Heart left ventricle (tissue), 16 donors: ENCODE data around the gene ZFYVE27. TPM values are rescaled to one million over a fixed set of nuclear protein-coding genes. Genes with fewer than 3 reads are reported as not detected.

Source experiments
- ATAC-seq, 4 donors: fragments of 200-7000 bp; cut with Tn5 transposase; one replicate each; pipeline ENCODE4 v1.9.1; 2020 to 2022; ENCODE audit warnings: moderate library complexity in 4 of 4, mild to moderate bottlenecking in 3 of 4, moderate number of reproducible peaks in 1 of 4
- DNase-seq, 5 donors: peaks; one replicate each; pipeline ENCODE4 v3.0.0-alpha.2; 2020
- H3K27ac ChIP-seq, 12 donors: fragments of 200-600 bp; sonication (generic) in 4 of 12; one replicate each; pipeline versions ENCODE4 v1.5.0 to v1.8.0; 2016 to 2022; ENCODE audit warnings: mild to moderate bottlenecking in 2 of 12
- H3K27me3 ChIP-seq, 9 donors: fragments of 200-600 bp; sonication (generic) in 2 of 9; one replicate each; pipeline versions ENCODE4 v1.5.1 to v1.8.0; 2016 to 2022; ENCODE audit warnings: mild to moderate bottlenecking in 3 of 9
- H3K36me3 ChIP-seq, 9 donors: fragments of 200-600 bp; sonication (generic) in 2 of 9; one replicate each; pipeline versions ENCODE4 v1.5.0 to v1.8.0; 2018 to 2022; ENCODE audit warnings: mild to moderate bottlenecking in 2 of 9
- H3K4me1 ChIP-seq, 12 donors: fragments of 200-600 bp; sonication (generic) in 4 of 12; one replicate each; pipeline versions ENCODE4 v1.5.0 to v1.8.0; 2016 to 2022; ENCODE audit warnings: mild to moderate bottlenecking in 3 of 12
- H3K4me3 ChIP-seq, 12 donors: fragments of 200-600 bp; sonication (generic) in 4 of 12; one replicate each; pipeline versions ENCODE4 v1.5.0 to v1.8.0; 2017 to 2022; ENCODE audit warnings: mild to moderate bottlenecking in 9 of 12, moderate library complexity in 4 of 12
- H3K9me3 ChIP-seq, 12 donors: fragments of 200-600 bp; sonication (generic) in 4 of 12; one replicate each; pipeline versions ENCODE4 v1.5.0 to v1.8.0; 2016 to 2022; ENCODE audit warnings: mild to moderate bottlenecking in 1 of 12
- POLR2A ChIP-seq, 2 donors: fragments of 450-650 bp; IDR thresholded peaks; one replicate each; pipeline ENCODE4 v1.6.1; 2017; ENCODE audit warnings: antibody characterized with exemption in 2 of 2, mild to moderate bottlenecking in 2 of 2, moderate library complexity in 2 of 2
- WGBS, 4 donors: extraction: QIAGEN DNeasy Blood & Tissue Kit in 2 of 4; methylation state at CpG; one replicate each; pipeline versions ENCODE4 v1.1.5 to v1.1.7; 2013 to 2018; 5-methylcytosine and 5-hydroxymethylcytosine counted together
- intact Hi-C, 10 donors: fragments of 100-400 bp; cut with DNase I; formaldehyde crosslinking; loops; one replicate each; pipeline versions ENCODE4 v1.11.1 to v1.14.2; 2022
- polyA plus RNA-seq, 2 donors: library from polyadenylated mRNA; stranded (reverse); fragments of 200-250 nt; gene quantifications; one replicate each; pipeline ENCODE4 v1.2.3, GENCODE V29; 2013
- total RNA-seq, 9 donors: library from RNA; depleted of rRNA in 2 of 9; stranded (reverse); fragments of >200 nt in 2 of 9; fragmentation: NEBNext Ultra II Directional in 3 of 9; extraction: Animal tissue kit (Norgen Biotek cat#: 25700) in 3 of 9; gene quantifications; one replicate each; pipeline versions ENCODE4 v1.1.0 to v1.2.4, GENCODE V29; 2016 to 2023
- TF ChIP-seq, protein P1 (sequence below), 12 donors: fragments of 200-600 bp; sonication (generic) in 4 of 12; IDR thresholded peaks; one replicate each; pipeline versions ENCODE4 v1.5.0 to v1.8.0; 2018 to 2022; ENCODE audit warnings: antibody characterized with exemption in 12 of 12, mild to moderate bottlenecking in 5 of 12
- donor health status: ischemic (EF 13 %, LVEDD 7.1; RV severe dilation, severe dysfunction).
- donor health status: healthy with polysubstance abuse.
- donor health status: DM: no; HTN: yes; CAD: no.
- donor health status: DM: no; HTN: no; CAD: no.
- donor health status: ischemic (EF 25% LVEDD 6.9; RV normal size, moderate dysfunction).
- donor health status: ischemic (EF 25% LVEDD 5.7; RV mildly dilated, moderate dysfunction).
- donor health status: healthy.
- donor health status: DM: yes; HTN: yes; CAD: no.
- donor health status: ischemic (EF 35%, LVEDD 5.7; RV mildly dilated, moderate dysfunction).
- donor health status: nonischemic (EF 11% LVEDD 7.7; RV severe dilation, severe dysfunction).
- donor health status: DM: yes; HTN: yes; CAD: no.
- donor health status: PGD.
- donor health status: ischemic (EF 29% LVEDD 5.4; RV normal size, mild dysfunction).
- donor health status: nonischemic (EF 23%, LVEDD 6.1; RV moderate dilation, normal function).

Gene ZFYVE27
- total and polyA plus RNA-seq, 11 donors = 7.3 to 28.5 (median 13.1) TPM

- Histone ChIP-seq H3K36me3 (peaks cover 0 to 66% (median 45%) of the 10 kb centered on the region in 9 donors), H3K27ac (peak overlapping the region in 1 of 12 donors; percentile 38), H3K9me3 (no peaks in the 10 kb centered on the region), H3K4me1 (peaks cover 0 to 6% (median 0%) of the 10 kb centered on the region in 12 donors), H3K4me3 (no peak overlapping the region), H3K27me3 (no peaks in the 10 kb centered on the region)
- intact Hi-C loops = loop anchor here in 6 of 10 donors (2.0 to 10.0 kb wide), 6 partner anchors 104 to 284 kb away; partner anchors contain the start of gene CRTAC1 (in 1 of the 6)
- DNase-seq (peak in 1 of 5 donors; percentile 42), ATAC-seq (no peak)
- TF ChIP-seq POLR2A (IDR thresholded peaks at IDR 0.05) = no peak
- WGBS, 4 donors = 87 to 95% (median 93%) methylated on average over 11 of the region's 11 CpGs
Observed at GRCh38 chr10:97760461-97761257, 23.7 kb downstream of the ZFYVE27 start.

- TF ChIP-seq, protein P1, sequence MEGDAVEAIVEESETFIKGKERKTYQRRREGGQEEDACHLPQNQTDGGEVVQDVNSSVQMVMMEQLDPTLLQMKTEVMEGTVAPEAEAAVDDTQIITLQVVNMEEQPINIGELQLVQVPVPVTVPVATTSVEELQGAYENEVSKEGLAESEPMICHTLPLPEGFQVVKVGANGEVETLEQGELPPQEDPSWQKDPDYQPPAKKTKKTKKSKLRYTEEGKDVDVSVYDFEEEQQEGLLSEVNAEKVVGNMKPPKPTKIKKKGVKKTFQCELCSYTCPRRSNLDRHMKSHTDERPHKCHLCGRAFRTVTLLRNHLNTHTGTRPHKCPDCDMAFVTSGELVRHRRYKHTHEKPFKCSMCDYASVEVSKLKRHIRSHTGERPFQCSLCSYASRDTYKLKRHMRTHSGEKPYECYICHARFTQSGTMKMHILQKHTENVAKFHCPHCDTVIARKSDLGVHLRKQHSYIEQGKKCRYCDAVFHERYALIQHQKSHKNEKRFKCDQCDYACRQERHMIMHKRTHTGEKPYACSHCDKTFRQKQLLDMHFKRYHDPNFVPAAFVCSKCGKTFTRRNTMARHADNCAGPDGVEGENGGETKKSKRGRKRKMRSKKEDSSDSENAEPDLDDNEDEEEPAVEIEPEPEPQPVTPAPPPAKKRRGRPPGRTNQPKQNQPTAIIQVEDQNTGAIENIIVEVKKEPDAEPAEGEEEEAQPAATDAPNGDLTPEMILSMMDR (IDR thresholded peaks at IDR 0.05) = no peak
- TF ChIP-seq POLR2A (IDR thresholded peaks at IDR 0.05) = no peak
- Histone ChIP-seq H3K36me3 (peaks cover 0 to 59% (median 38%) of the 10 kb centered on the region in 9 donors), H3K4me3 (no peak overlapping the region), H3K27me3 (no peaks in the 10 kb centered on the region), H3K9me3 (no peaks in the 10 kb centered on the region), H3K4me1 (peaks cover 0 to 6% (median 0%) of the 10 kb centered on the region in 12 donors), H3K27ac (peak overlapping the region in 1 of 12 donors; percentile 38)
- intact Hi-C loops = loop anchor here in 6 of 10 donors (2.0 to 10.0 kb wide), 6 partner anchors 103 to 283 kb away; partner anchors contain the start of gene CRTAC1 (in 1 of the 6)
- DNase-seq (peak in 1 of 5 donors; percentile 10), ATAC-seq (no peak)
- 92 to 96% (median 95%) methylated on average over 8 of the region's 8 CpGs for WGBS, 4 donors
Observed at GRCh38 chr10:97761331-97761865, 24.5 kb downstream of the ZFYVE27 start.

GRCh38 chr10:97762056-97762455 is 25.1 kb downstream of the ZFYVE27 start:
- no peak overlapping the region for H3K4me3 ChIP-seq
- ATAC-seq (no peak), DNase-seq (peak in 1 of 5 donors; percentile 21)
- peaks cover 0 to 52% (median 31%) of the 10 kb centered on the region in 9 donors for H3K36me3 ChIP-seq
- 92 to 98% (median 93%) methylated on average over 9 to 10 of the region's 10 CpGs for WGBS, 4 donors
- no peaks in the 10 kb centered on the region for H3K9me3 ChIP-seq
- intact Hi-C loops = loop anchor here in 6 of 10 donors (5.0 to 10.0 kb wide), 5 partner anchors 103 to 283 kb away; partner anchors contain the start of gene CRTAC1 (in 1 of the 6)
- no peak for TF ChIP-seq POLR2A (IDR thresholded peaks at IDR 0.05)
- no peaks in the 10 kb centered on the region for H3K27me3 ChIP-seq
- H3K4me1 ChIP-seq = peaks cover 0 to 6% (median 0%) of the 10 kb centered on the region in 12 donors
- peak overlapping the region in 1 of 12 donors; percentile 38 for H3K27ac ChIP-seq

GRCh38 chr10:97762816-97763215 is 25.9 kb downstream of the ZFYVE27 start:
- H3K27ac ChIP-seq = no peak overlapping the region
- no peaks in the 10 kb centered on the region for H3K9me3 ChIP-seq
- TF ChIP-seq, protein P1 (IDR thresholded peaks at IDR 0.05) = no peak
- TF ChIP-seq POLR2A (IDR thresholded peaks at IDR 0.05) = no peak
- H3K27me3 ChIP-seq = no peaks in the 10 kb centered on the region
- WGBS, 4 donors = 51 to 63% (median 56%) methylated on average over 4 to 5 of the region's 5 CpGs
- peak in 1 of 5 donors; percentile 22 for DNase-seq
- intact Hi-C loops = loop anchor here in 6 of 10 donors (5.0 to 10.0 kb wide), 5 partner anchors 102 to 282 kb away; partner anchors contain the start of gene CRTAC1 (in 1 of the 6)
- no peak overlapping the region for H3K4me3 ChIP-seq
- H3K4me1 ChIP-seq = peaks cover 0 to 6% (median 0%) of the 10 kb centered on the region in 12 donors
- peaks cover 0 to 45% (median 24%) of the 10 kb centered on the region in 9 donors for H3K36me3 ChIP-seq
- peak; percentile 19 to 76 (median 54) for ATAC-seq
